Vagina (tissue), 2 donors: ENCODE measurements around the gene DOCK7. TPM values are rescaled to one million over a fixed set of nuclear protein-coding genes. Genes with fewer than 3 reads are reported as not detected.

Experiments used
- DNase-seq, 2 donors: peaks; one replicate each; pipeline ENCODE4 v3.0.0-alpha.2; 2017; ENCODE audit errors: extremely low spot score in 2 of 2
- H3K27ac ChIP-seq: fragments of 200-600 bp; sonication (generic); one replicate; pipeline ENCODE4 v1.5.1; 2019
- H3K27me3 ChIP-seq: fragments of 200-600 bp; sonication (generic); one replicate; pipeline ENCODE4 v1.5.1; 2019
- H3K36me3 ChIP-seq, 2 donors: fragments of 200-600 bp; sonication (generic); one replicate each; pipeline ENCODE4 v1.5.1; 2017 to 2019
- H3K4me1 ChIP-seq: fragments of 200-600 bp; sonication (generic); one replicate; pipeline ENCODE4 v1.5.1; 2019
- H3K4me3 ChIP-seq, 2 donors: fragments of 200-600 bp; sonication (generic); 1 replicate in 1 of 2; 2 replicates in 1 of 2; pipeline ENCODE4 v1.5.1; 2016 to 2019
- H3K9me3 ChIP-seq: fragments of 200-600 bp; sonication (generic); one replicate; pipeline ENCODE4 v1.5.1; 2019
- CTCF ChIP-seq, 3 experiments: fragments of 450-650 bp in 2 of 3; fragments of 200-600 bp in 1 of 3; sonication (generic) in 1 of 3; IDR thresholded peaks; one replicate each; pipeline ENCODE4 v1.5.1; 2017 to 2019; ENCODE audit warnings: antibody characterized with exemption in 3 of 3, mild to moderate bottlenecking in 2 of 3, moderate library complexity in 2 of 3
- POLR2A ChIP-seq, 2 donors: fragments of 450-650 bp; IDR thresholded peaks; one replicate each; pipeline ENCODE4 v1.6.1; 2017; ENCODE audit warnings: antibody characterized with exemption in 2 of 2, mild to moderate bottlenecking in 2 of 2, moderate library complexity in 2 of 2
- POLR2AphosphoS5 ChIP-seq, 2 donors: sonication (generic); formaldehyde crosslinking; IDR thresholded peaks; one replicate each; pipeline ENCODE4 v1.9.0; 2017; ENCODE audit warnings: antibody characterized with exemption in 2 of 2, mild to moderate bottlenecking in 2 of 2, low read depth in 1 of 2; ENCODE audit not compliant: insufficient read depth in 1 of 2
- intact Hi-C: fragments of 100-400 bp; cut with DNase I; formaldehyde crosslinking; loops from one replicate; pipeline ENCODE4 v1.15.1; 2023
- total RNA-seq: library from RNA; depleted of rRNA; stranded (reverse); fragments of >200 nt; gene quantifications from one replicate; pipeline ENCODE4 v1.2.3, GENCODE V29; 2016

The DOCK7 gene
- total RNA-seq, 1 donor from 2014 or later: 34.1 TPM

GRCh38 chr1:62727656-62728407 lies 39.6 kb upstream of the DOCK7 start:
- TF ChIP-seq POLR2A (IDR thresholded peaks at IDR 0.05) (no peak), CTCF (IDR thresholded peaks at IDR 0.05) (no peak), POLR2AphosphoS5 (IDR thresholded peaks at IDR 0.05; ENCODE audit: insufficient read depth in 1 of 2, low read depth in 1 of 2) (no peak)
- intact Hi-C loops: no loop called here
- peaks cover 7% of the 10 kb centered on the region for H3K4me1 ChIP-seq

GRCh38 chr1:62726011-62726442 lies 37.8 kb upstream of the DOCK7 start:
- Histone ChIP-seq H3K9me3 (no peaks in the 10 kb centered on the region), H3K4me3 (no peak overlapping the region), H3K4me1 (peaks cover 7% of the 10 kb centered on the region), H3K27me3 (no peaks in the 10 kb centered on the region), H3K36me3 (no peaks in the 10 kb centered on the region), H3K27ac (no peak overlapping the region)
- no peak for TF ChIP-seq POLR2A (IDR thresholded peaks at IDR 0.05)
- no peak for TF ChIP-seq POLR2AphosphoS5 (IDR thresholded peaks at IDR 0.05; ENCODE audit: insufficient read depth in 1 of 2, low read depth in 1 of 2)
- no peak for TF ChIP-seq CTCF (IDR thresholded peaks at IDR 0.05)
- no peak for DNase-seq
- intact Hi-C loops: no loop called here

More at GRCh38 chr1:62727656-62728407, 39.6 kb upstream of the DOCK7 start:
- H3K27ac ChIP-seq: no peak overlapping the region
- no peaks in the 10 kb centered on the region for H3K36me3 ChIP-seq
- DNase-seq: no peak
- no peak overlapping the region for H3K4me3 ChIP-seq
- H3K9me3 ChIP-seq: no peaks in the 10 kb centered on the region
- no peaks in the 10 kb centered on the region for H3K27me3 ChIP-seq

GRCh38 chr1:62725255-62725654 lies 37.1 kb upstream of the DOCK7 start:
- H3K27me3 ChIP-seq: no peaks in the 10 kb centered on the region
- no peak for TF ChIP-seq POLR2AphosphoS5 (IDR thresholded peaks at IDR 0.05; ENCODE audit: insufficient read depth in 1 of 2, low read depth in 1 of 2)
- no peak for TF ChIP-seq CTCF (IDR thresholded peaks at IDR 0.05)
- TF ChIP-seq POLR2A (IDR thresholded peaks at IDR 0.05): no peak
- no peaks in the 10 kb centered on the region for H3K9me3 ChIP-seq
- H3K27ac ChIP-seq: no peak overlapping the region
- DNase-seq: no peak
- H3K4me1 ChIP-seq: peaks cover 7% of the 10 kb centered on the region
- intact Hi-C loops: no loop called here
- no peak overlapping the region for H3K4me3 ChIP-seq
- no peaks in the 10 kb centered on the region for H3K36me3 ChIP-seq

- H3K9me3 ChIP-seq: no peaks in the 10 kb centered on the region
- peaks cover 7% of the 10 kb centered on the region for H3K4me1 ChIP-seq
- no peak overlapping the region for H3K27ac ChIP-seq
- TF ChIP-seq CTCF (IDR thresholded peaks at IDR 0.05): no peak
- no peak for TF ChIP-seq POLR2AphosphoS5 (IDR thresholded peaks at IDR 0.05; ENCODE audit: insufficient read depth in 1 of 2, low read depth in 1 of 2)
- no peak for TF ChIP-seq POLR2A (IDR thresholded peaks at IDR 0.05)
- H3K36me3 ChIP-seq: no peaks in the 10 kb centered on the region
- intact Hi-C loops: no loop called here
- no peaks in the 10 kb centered on the region for H3K27me3 ChIP-seq
- DNase-seq: no peak
- H3K4me3 ChIP-seq: no peak overlapping the region
Observed at GRCh38 chr1:62724430-62724829, 36.2 kb upstream of the DOCK7 start.

- Histone ChIP-seq H3K9me3 (no peaks in the 10 kb centered on the region), H3K27me3 (no peaks in the 10 kb centered on the region), H3K36me3 (no peaks in the 10 kb centered on the region), H3K4me3 (no peak overlapping the region), H3K4me1 (peaks cover 7% of the 10 kb centered on the region), H3K27ac (no peak overlapping the region)
- intact Hi-C loops: no loop called here
- TF ChIP-seq POLR2A (IDR thresholded peaks at IDR 0.05): no peak
- TF ChIP-seq CTCF (IDR thresholded peaks at IDR 0.05): no peak
- TF ChIP-seq POLR2AphosphoS5 (IDR thresholded peaks at IDR 0.05; ENCODE audit: insufficient read depth in 1 of 2, low read depth in 1 of 2): no peak
- DNase-seq: no peak
Observed at GRCh38 chr1:62723883-62724282, 35.7 kb upstream of the DOCK7 start.
